WTC11 (cell line): Measurements from ENCODE around the gene CRB2. TPM values are rescaled to one million over a fixed set of nuclear protein-coding genes. Genes with fewer than 3 reads are reported as not detected.

Experiments used
- ATAC-seq: fragments of 200-7000 bp; cut with Tn5 transposase; 2 replicates; pipeline ENCODE4 v1.10.0; 2021; ENCODE audit warnings: mild to moderate bottlenecking, moderate library complexity
- CTCF ChIA-PET: fragments of 300-600 bp; sonication (Branson Sonifier 250); formaldehyde crosslinking; loops from one replicate; lab custom pipeline; 2021; ENCODE audit warnings: antibody characterized with exemption; lab: Charles Lee
- POLR2A ChIA-PET: fragments of 350-600 bp; sonication (Branson Sonifier 250); formaldehyde crosslinking; loops from one replicate; lab custom pipeline; 2021; ENCODE audit warnings: antibody characterized with exemption; lab: Charles Lee
- DNase-seq: peaks from one replicate; pipeline ENCODE4 v3.0.0; 2021; ENCODE audit warnings: low spot score
- H3K27ac Mint-ChIP-seq: 2 replicates; pipeline ENCODE4 v1.8.0; 2021; ENCODE audit warnings: mixed read lengths
- H3K27me3 Mint-ChIP-seq: 2 replicates; pipeline ENCODE4 v1.8.0; 2021; ENCODE audit warnings: low read depth, mild to moderate bottlenecking, moderate library complexity, mixed read lengths
- H3K36me3 Mint-ChIP-seq: 2 replicates; pipeline ENCODE4 v1.8.0; 2021; ENCODE audit warnings: mixed read lengths
- H3K4me1 Mint-ChIP-seq: 2 replicates; pipeline ENCODE4 v1.8.0; 2022; ENCODE audit warnings: mixed read lengths
- H3K4me3 Mint-ChIP-seq: 2 replicates; pipeline ENCODE4 v1.8.0; 2021; ENCODE audit warnings: mild to moderate bottlenecking, moderate library complexity, mixed read lengths
- H3K9me3 Mint-ChIP-seq: 2 replicates; pipeline ENCODE4 v1.8.0; 2021; ENCODE audit warnings: mixed read lengths
- CREB1 ChIP-seq: sonication (generic); formaldehyde crosslinking; IDR thresholded peaks from 2 replicates; pipeline ENCODE4 v1.8.0; 2023; ENCODE audit warnings: mild to moderate bottlenecking, missing genetic modification reagents
- CREM ChIP-seq: sonication (generic); formaldehyde crosslinking; IDR thresholded peaks from 2 replicates; pipeline ENCODE4 v1.8.1; 2022; ENCODE audit warnings: mild to moderate bottlenecking, missing genetic modification reagents, moderate library complexity
- E2F4 ChIP-seq: sonication (generic); formaldehyde crosslinking; IDR thresholded peaks from 2 replicates; pipeline ENCODE4 v1.8.1; 2022; ENCODE audit warnings: low read depth, mild to moderate bottlenecking, moderate library complexity, missing genetic modification reagents, borderline replicate concordance
- ELF4 ChIP-seq: sonication (generic); formaldehyde crosslinking; IDR thresholded peaks from 2 replicates; pipeline ENCODE4 v1.8.1; 2022; ENCODE audit warnings: low read depth, mild to moderate bottlenecking, moderate library complexity, missing genetic modification reagents
- EMX1 ChIP-seq: fragments of 250-450 bp; sonication (Bioruptor Pico); IDR thresholded peaks from 2 replicates; pipeline ENCODE4 v1.8.0; 2021; ENCODE audit warnings: mild to moderate bottlenecking
- ERG ChIP-seq: fragments of 250-450 bp; sonication (Bioruptor Pico); IDR thresholded peaks from 2 replicates; pipeline ENCODE4 v1.8.0; 2021; ENCODE audit warnings: mild to moderate bottlenecking
- ETV6 ChIP-seq: sonication (generic); formaldehyde crosslinking; IDR thresholded peaks from 2 replicates; pipeline ENCODE4 v1.8.1; 2022; ENCODE audit warnings: mild to moderate bottlenecking, missing genetic modification reagents
- FOXJ3 ChIP-seq: sonication (generic); formaldehyde crosslinking; IDR thresholded peaks from 2 replicates; pipeline ENCODE4 v1.9.0; 2021; ENCODE audit warnings: missing genetic modification reagents, mild to moderate bottlenecking, borderline replicate concordance
- FOXK1 ChIP-seq: sonication (generic); formaldehyde crosslinking; IDR thresholded peaks from 2 replicates; pipeline ENCODE4 v1.8.0; 2022; ENCODE audit warnings: mild to moderate bottlenecking, moderate library complexity, missing genetic modification reagents
- FOXP1 ChIP-seq: sonication (generic); formaldehyde crosslinking; IDR thresholded peaks from 2 replicates; pipeline ENCODE4 v1.8.0; 2022; ENCODE audit warnings: missing genetic modification reagents, mild to moderate bottlenecking, moderate library complexity, borderline replicate concordance
- FOXP4 ChIP-seq: sonication (generic); formaldehyde crosslinking; IDR thresholded peaks from 2 replicates; pipeline ENCODE4 v1.8.0; 2022; ENCODE audit warnings: mild to moderate bottlenecking, missing genetic modification reagents
- GTF2I ChIP-seq: fragments of 250-450 bp; sonication (Bioruptor Pico); conservative IDR thresholded peaks from 2 replicates; pipeline ENCODE4 v1.4.0; 2021; ENCODE audit warnings: mild to moderate bottlenecking
- JAZF1 ChIP-seq: fragments of 250-450 bp; sonication (Bioruptor Pico); IDR thresholded peaks from 2 replicates; pipeline ENCODE4 v1.9.0; 2021; ENCODE audit warnings: moderate library complexity, mild to moderate bottlenecking, inconsistent platforms
- KAT7 ChIP-seq: sonication (generic); formaldehyde crosslinking; IDR thresholded peaks from 2 replicates; pipeline ENCODE4 v1.8.1; 2023; ENCODE audit warnings: missing genetic modification reagents, mild to moderate bottlenecking, borderline replicate concordance
- MYBL2 ChIP-seq: sonication (generic); formaldehyde crosslinking; IDR thresholded peaks from 2 replicates; pipeline ENCODE4 v1.8.1; 2023; ENCODE audit warnings: mild to moderate bottlenecking, moderate library complexity, missing genetic modification reagents
- NFE2L1 ChIP-seq: sonication (generic); formaldehyde crosslinking; IDR thresholded peaks from 2 replicates; pipeline ENCODE4 v1.8.1; 2023; ENCODE audit warnings: missing genetic modification reagents
- NFYB ChIP-seq: sonication (generic); formaldehyde crosslinking; conservative IDR thresholded peaks from 2 replicates; pipeline ENCODE4 v1.8.0; 2022; ENCODE audit warnings: low read depth, missing genetic modification reagents
- PREB ChIP-seq: sonication (generic); formaldehyde crosslinking; IDR thresholded peaks from 2 replicates; pipeline ENCODE4 v1.8.1; 2022; ENCODE audit warnings: mild to moderate bottlenecking, missing genetic modification reagents, moderate library complexity, borderline replicate concordance
- SP1 ChIP-seq: sonication (generic); formaldehyde crosslinking; conservative IDR thresholded peaks from 2 replicates; pipeline ENCODE4 v1.8.1; 2022; ENCODE audit warnings: missing genetic modification reagents
- TP53 ChIP-seq: sonication (generic); formaldehyde crosslinking; IDR thresholded peaks from 2 replicates; pipeline ENCODE4 v1.8.1; 2023; ENCODE audit warnings: mild to moderate bottlenecking, missing genetic modification reagents
- ZBTB21 ChIP-seq: sonication (generic); formaldehyde crosslinking; IDR thresholded peaks from 2 replicates; pipeline ENCODE4 v1.8.1; 2023; ENCODE audit warnings: mild to moderate bottlenecking, missing genetic modification reagents, borderline replicate concordance
- ZBTB43 ChIP-seq: sonication (generic); formaldehyde crosslinking; IDR thresholded peaks from 2 replicates; pipeline ENCODE4 v1.8.1; 2023; ENCODE audit warnings: mild to moderate bottlenecking, missing genetic modification reagents
- ZMAT4 ChIP-seq: fragments of 250-450 bp; sonication (Bioruptor Pico); IDR thresholded peaks from 2 replicates; pipeline ENCODE4 v1.9.0; 2021; ENCODE audit warnings: mild to moderate bottlenecking
- ZNF232 ChIP-seq: sonication (generic); formaldehyde crosslinking; IDR thresholded peaks from 2 replicates; pipeline ENCODE4 v1.8.0; 2022; ENCODE audit warnings: mild to moderate bottlenecking, missing genetic modification reagents
- ZNF423 ChIP-seq: fragments of 250-450 bp; sonication (Bioruptor Pico); IDR thresholded peaks from 2 replicates; pipeline ENCODE4 v2.1.2; 2022; ENCODE audit warnings: mild to moderate bottlenecking, moderate library complexity
- total RNA-seq: library from RNA; stranded (reverse); gene quantifications from 3 replicates; pipeline ENCODE4 v1.2.3, GENCODE V29; 2021

The CRB2 gene
- total RNA-seq, 1 experiment from 2014 or later, result 3.5 TPM

GRCh38 chr9:123372766-123373446, 16.9 kb downstream of the CRB2 start:
- DNase-seq, result no peak
- TF ChIP-seq ZNF423 (CRISPR knock-in tag), result no peak
- TF ChIP-seq FOXP1 (CRISPR knock-in tag), result no peak
- TF ChIP-seq PREB (CRISPR knock-in tag), result no peak
- TF ChIP-seq NFE2L1 (CRISPR knock-in tag), result peak; percentile 10; the same call in 1 of the 2 replicates
- no peak for TF ChIP-seq JAZF1 (CRISPR knock-in tag)
- ChIA-PET CTCF (interaction anchor here (1.6 kb wide), 1 partner anchor 18 kb away, joined by 6 read pairs; no protein-coding TSS in a partner anchor), POLR2A (interaction anchor here (0.5 kb wide), 1 partner anchor 158 kb away, joined by 3 read pairs; no protein-coding TSS in a partner anchor)
- no peak overlapping the region for H3K27ac Mint-ChIP-seq
- ATAC-seq, result no peak
- no peaks in the 10 kb centered on the region for H3K36me3 Mint-ChIP-seq
- H3K27me3 Mint-ChIP-seq, result peaks cover 49% of the 10 kb centered on the region
- H3K4me1 Mint-ChIP-seq, result peaks cover 14% of the 10 kb centered on the region
- H3K9me3 Mint-ChIP-seq, result no peaks in the 10 kb centered on the region
- H3K4me3 Mint-ChIP-seq, result peak overlapping the region; percentile 63

- Mint-ChIP-seq H3K4me1 (peaks cover 14% of the 10 kb centered on the region), H3K27ac (no peak overlapping the region), H3K36me3 (no peaks in the 10 kb centered on the region), H3K4me3 (peak overlapping the region; percentile 56; the same call in 1 of the 2 replicates), H3K9me3 (no peaks in the 10 kb centered on the region), H3K27me3 (peaks cover 49% of the 10 kb centered on the region)
- POLR2A ChIA-PET, result no interaction called here
- peak; percentile 46 for DNase-seq
- CTCF ChIA-PET, result no interaction called here
- ATAC-seq, result peak; percentile 21
- TF ChIP-seq ERG (CRISPR knock-in tag), result no peak
- peak; percentile 73; the same call in 1 of the 2 replicates for TF ChIP-seq E2F4 (CRISPR knock-in tag)
- peak; percentile 40; the same call in 1 of the 2 replicates for TF ChIP-seq TP53 (CRISPR knock-in tag)
- TF ChIP-seq NFE2L1 (CRISPR knock-in tag), result peak; percentile 29; the same call in 1 of the 2 replicates
- TF ChIP-seq CREB1, result 0 out of 2 replicates have a peak, but pooled peaks have one; percentile 30
- no peak for TF ChIP-seq FOXJ3 (CRISPR knock-in tag)
- 0 out of 2 replicates have a peak, but pooled peaks have one; percentile 33 for TF ChIP-seq ZBTB21 (CRISPR knock-in tag)
- no peak for TF ChIP-seq KAT7 (CRISPR knock-in tag)
- no peak for TF ChIP-seq ZNF232 (CRISPR knock-in tag)
- no peak for TF ChIP-seq ELF4 (CRISPR knock-in tag)
- peak; percentile 30; the same call in 1 of the 2 replicates for TF ChIP-seq NFYB (CRISPR knock-in tag)
- TF ChIP-seq SP1 (CRISPR knock-in tag), result peak; percentile 62; the same call in 1 of the 2 replicates
- 0 out of 2 replicates have a peak, but pooled peaks have one; percentile 39 for TF ChIP-seq MYBL2 (CRISPR knock-in tag)
- no peak for TF ChIP-seq ZMAT4 (CRISPR knock-in tag)
- no peak; the same call in 1 of the 2 replicates for TF ChIP-seq ZBTB43
- TF ChIP-seq FOXP4 (CRISPR knock-in tag), result no peak
- no peak for TF ChIP-seq EMX1
- no peak for TF ChIP-seq ETV6
- TF ChIP-seq FOXP1 (CRISPR knock-in tag), result peak; percentile 52; the same call in 1 of the 2 replicates
- 0 out of 2 replicates have a peak, but pooled peaks have one; percentile 25 for TF ChIP-seq FOXK1 (CRISPR knock-in tag)
- TF ChIP-seq PREB (CRISPR knock-in tag), result no peak
- no peak for TF ChIP-seq GTF2I (CRISPR knock-in tag)
- peak; percentile 59 for TF ChIP-seq CREM
Observed at GRCh38 chr9:123373447-123373923, 17.5 kb downstream of the CRB2 start.
